Large intestine (tissue), 12 donors: ENCODE data around the gene SPAM1. TPM values are rescaled to one million over a fixed set of nuclear protein-coding genes. Genes with fewer than 3 reads are reported as not detected.
"Not testable (repeated sequence)": the region's sequence is repeated elsewhere in the genome, so short reads cannot be mapped to it uniquely, and the experiment has no call there.

Experiments
- DNase-seq, 2 donors: peaks; one replicate each; pipeline versions ENCODE4 v3.0.0 to v3.0.0-alpha.2; 2013
- H3K27ac ChIP-seq: one replicate; pipeline ENCODE4 v1.5.1; 2013; ENCODE audit warnings: low read length
- H3K27me3 ChIP-seq: 2 replicates; pipeline ENCODE4 v1.6.1; 2013; ENCODE audit warnings: low read length; ENCODE audit not compliant: control insufficient read depth, insufficient read depth
- H3K36me3 ChIP-seq: 2 replicates; pipeline ENCODE4 v1.6.1; 2013; ENCODE audit warnings: low read length; ENCODE audit not compliant: control insufficient read depth, insufficient read depth
- H3K4me1 ChIP-seq: one replicate; pipeline ENCODE4 v1.6.1; 2013; ENCODE audit warnings: low read length; ENCODE audit not compliant: control insufficient read depth, insufficient read depth
- H3K4me3 ChIP-seq: one replicate; pipeline ENCODE4 v1.5.1; 2013; ENCODE audit warnings: low read length
- H3K9me3 ChIP-seq: one replicate; pipeline ENCODE4 v1.6.1; 2013; ENCODE audit warnings: mild to moderate bottlenecking, low read depth, low read length, moderate library complexity; ENCODE audit not compliant: control insufficient read depth
- WGBS: methylation state at CpG from one replicate; pipeline ENCODE4 v1.1.5; 2013; ENCODE audit warnings: low lambda C conversion rate; ENCODE audit not compliant: insufficient coverage; 5-methylcytosine and 5-hydroxymethylcytosine counted together
- long read RNA-seq, 11 donors: transcript quantifications; one replicate each; lab custom pipeline, GENCODE V29; 2026
- polyA plus RNA-seq: library from polyadenylated mRNA; unstranded; fragments of 120-200 nt; gene quantifications from one replicate; pipeline ENCODE4 v1.2.1, GENCODE V29; 2013

SPAM1 gene, protein sequence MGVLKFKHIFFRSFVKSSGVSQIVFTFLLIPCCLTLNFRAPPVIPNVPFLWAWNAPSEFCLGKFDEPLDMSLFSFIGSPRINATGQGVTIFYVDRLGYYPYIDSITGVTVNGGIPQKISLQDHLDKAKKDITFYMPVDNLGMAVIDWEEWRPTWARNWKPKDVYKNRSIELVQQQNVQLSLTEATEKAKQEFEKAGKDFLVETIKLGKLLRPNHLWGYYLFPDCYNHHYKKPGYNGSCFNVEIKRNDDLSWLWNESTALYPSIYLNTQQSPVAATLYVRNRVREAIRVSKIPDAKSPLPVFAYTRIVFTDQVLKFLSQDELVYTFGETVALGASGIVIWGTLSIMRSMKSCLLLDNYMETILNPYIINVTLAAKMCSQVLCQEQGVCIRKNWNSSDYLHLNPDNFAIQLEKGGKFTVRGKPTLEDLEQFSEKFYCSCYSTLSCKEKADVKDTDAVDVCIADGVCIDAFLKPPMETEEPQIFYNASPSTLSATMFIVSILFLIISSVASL
- 1.0 TPM for polyA plus RNA-seq
- long read RNA-seq, donor 1, partial matches to known transcripts, result 0 of 1 reads
- long read RNA-seq, donor 1, other reads (novel, unspliced or antisense), result 0 of 1 reads
- long read RNA-seq, donor 2, result 0 reads
- long read RNA-seq, donor 3, result 0 reads
- long read RNA-seq, donor 4, result 0 reads
- long read RNA-seq, donor 5, result 0 reads
- long read RNA-seq, donor 6, result 0 reads
- long read RNA-seq, donor 7, result 0 reads
- long read RNA-seq, donor 8, result 0 reads
- long read RNA-seq, donor 9, partial matches to known transcripts, result 0 of 1 reads
- long read RNA-seq, donor 9, other reads (novel, unspliced or antisense), result 0 of 1 reads
- long read RNA-seq, donor 10, result 0 reads
- long read RNA-seq, donor 11, result 0 reads

DNA sequence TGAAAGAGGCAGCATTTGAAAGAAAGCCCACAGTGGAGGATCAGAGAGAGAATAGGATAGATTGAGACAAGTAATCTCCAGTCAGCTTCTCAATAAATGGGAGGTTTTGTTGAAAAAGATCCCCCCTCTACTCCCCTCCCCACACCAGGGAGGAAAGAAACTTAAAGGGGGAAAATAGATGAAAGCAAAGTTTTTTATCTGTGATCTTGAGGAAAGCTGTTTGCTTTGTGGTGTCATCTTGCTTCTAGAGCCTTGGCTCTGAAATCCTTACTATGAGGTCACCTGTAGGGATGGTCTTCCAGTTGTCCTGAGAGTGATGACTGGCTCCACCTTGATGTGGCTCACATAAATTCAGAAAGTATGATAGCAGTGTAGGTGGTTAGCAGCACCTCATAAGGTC lies at the start of gene SPAM1:
SPAM1 (plus strand) TSS at position 301 of the 400 bp plus-strand sequence. CDS start 28,330 bp downstream, outside the sequence.
- Histone ChIP-seq H3K4me3 (no peak within 1 kb of the TSS), H3K27me3 (no peaks in the 10 kb centered on the region), H3K4me1 (peaks cover 35% of the 10 kb centered on the region), H3K36me3 (no peaks in the 10 kb centered on the region), H3K27ac (peak within 1 kb of the TSS; percentile 25), H3K9me3 (no peaks in the 10 kb centered on the region)
- no peak for DNase-seq

DNA sequence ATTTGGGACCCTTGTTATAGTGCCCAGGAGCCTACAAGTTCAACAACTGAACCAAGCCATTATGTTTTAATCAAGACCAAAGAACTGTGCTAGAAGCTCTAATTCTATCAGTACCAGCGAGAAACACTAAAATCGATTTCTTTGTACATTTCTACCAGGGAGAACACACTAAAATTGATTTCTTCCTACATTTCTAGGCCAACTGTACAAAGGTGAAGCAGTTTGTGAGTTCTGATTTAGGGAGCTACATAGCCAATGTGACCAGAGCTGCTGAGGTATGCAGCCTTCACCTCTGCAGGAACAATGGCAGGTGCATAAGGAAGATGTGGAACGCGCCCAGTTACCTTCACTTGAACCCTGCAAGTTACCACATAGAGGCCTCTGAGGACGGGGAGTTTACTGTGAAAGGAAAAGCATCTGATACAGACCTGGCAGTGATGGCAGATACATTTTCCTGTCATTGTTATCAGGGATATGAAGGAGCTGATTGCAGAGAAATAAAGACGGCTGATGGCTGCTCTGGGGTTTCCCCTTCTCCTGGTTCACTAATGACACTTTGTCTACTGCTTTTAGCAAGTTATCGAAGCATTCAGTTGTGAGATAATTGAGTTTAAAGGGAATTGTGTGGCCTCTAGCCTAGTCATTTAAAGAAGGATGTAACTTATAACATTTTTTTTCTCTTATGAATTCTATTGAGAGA lies 48.3 kb upstream of the SPAM1 start:
- no peaks in the 10 kb centered on the region for H3K9me3 ChIP-seq
- no peak overlapping the region for H3K27ac ChIP-seq
- no peak for DNase-seq
- H3K4me3 ChIP-seq, result no peak overlapping the region
- H3K36me3 ChIP-seq, result no peaks in the 10 kb centered on the region
- WGBS, result 75% methylated on average over 2 of the region's 7 CpGs
- no peaks in the 10 kb centered on the region for H3K27me3 ChIP-seq
- H3K4me1 ChIP-seq, result peaks cover 6% of the 10 kb centered on the region

DNA sequence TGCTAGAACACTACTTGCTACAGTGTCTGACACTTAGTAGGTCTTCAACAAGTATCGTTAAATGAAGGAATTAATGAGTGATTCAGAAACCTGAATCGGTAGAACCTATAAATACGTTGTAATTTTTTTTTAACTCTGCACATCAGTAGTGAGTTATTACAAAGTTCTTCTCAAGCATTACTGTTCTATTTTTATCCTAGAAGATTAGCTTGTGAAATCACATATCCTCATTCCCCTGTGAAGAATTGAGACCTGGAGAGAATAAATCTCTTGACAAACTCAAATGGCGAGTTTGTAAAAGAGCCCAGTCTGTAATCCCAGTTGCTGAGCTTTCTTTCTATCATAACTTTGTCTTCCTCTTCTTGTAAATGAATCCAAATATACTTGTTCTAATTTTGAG lies 45.4 kb upstream of the SPAM1 start:
- WGBS, result 100% methylated on average over 2 of the region's 4 CpGs
- Histone ChIP-seq H3K27me3 (no peaks in the 10 kb centered on the region), H3K27ac (no peak overlapping the region), H3K36me3 (no peaks in the 10 kb centered on the region), H3K4me1 (no peaks in the 10 kb centered on the region), H3K4me3 (no peak overlapping the region), H3K9me3 (no peaks in the 10 kb centered on the region)
- DNase-seq, result no peak

DNA sequence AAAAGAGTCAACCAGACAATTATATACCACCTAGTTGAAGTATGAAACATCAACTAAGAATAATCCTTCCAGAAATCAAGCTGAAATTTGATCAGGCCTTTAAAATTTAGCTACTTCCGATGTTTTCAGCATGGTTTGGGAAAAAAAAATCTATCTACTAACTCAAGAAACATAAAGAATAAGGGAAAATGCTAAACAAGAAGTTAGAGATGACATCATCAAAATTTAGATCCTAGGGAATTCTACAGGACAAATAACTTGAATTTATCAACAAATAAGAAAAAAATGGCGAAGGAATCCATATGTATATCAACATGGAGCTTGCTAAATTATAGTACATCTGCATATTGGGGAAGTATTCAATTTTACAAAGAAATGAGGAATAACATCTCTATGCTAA lies 43.7 kb upstream of the SPAM1 start:
- no peak for DNase-seq
- H3K36me3 ChIP-seq, result no peaks in the 10 kb centered on the region
- H3K4me1 ChIP-seq, result no peaks in the 10 kb centered on the region
- no peaks in the 10 kb centered on the region for H3K9me3 ChIP-seq
- no peak overlapping the region for H3K27ac ChIP-seq
- no peaks in the 10 kb centered on the region for H3K27me3 ChIP-seq
- WGBS, result 69% methylated on average over 2 of the region's 2 CpGs
- H3K4me3 ChIP-seq, result no peak overlapping the region

DNA sequence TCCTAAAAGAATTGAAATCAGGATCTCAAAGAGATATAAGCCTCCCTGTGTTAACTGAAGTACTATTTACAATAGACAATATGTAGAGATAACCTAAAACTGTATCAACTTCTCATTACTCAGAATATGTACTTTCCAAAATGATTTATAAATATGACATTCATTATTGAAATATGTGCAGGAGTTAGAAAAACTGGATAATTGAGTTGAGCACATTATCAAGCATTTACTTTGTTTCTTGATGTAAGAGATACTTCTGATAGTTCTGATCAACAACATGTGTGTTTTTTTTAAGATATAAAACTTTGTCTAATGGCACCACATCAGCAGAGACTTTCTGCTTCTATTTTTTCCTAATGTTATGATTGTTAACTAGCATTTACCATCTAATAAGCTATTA lies 41.9 kb upstream of the SPAM1 start:
- H3K36me3 ChIP-seq, result no peaks in the 10 kb centered on the region
- H3K4me3 ChIP-seq, result no peak overlapping the region
- no peak overlapping the region for H3K27ac ChIP-seq
- H3K27me3 ChIP-seq, result no peaks in the 10 kb centered on the region
- H3K4me1 ChIP-seq, result no peaks in the 10 kb centered on the region
- DNase-seq, result no peak
- no peaks in the 10 kb centered on the region for H3K9me3 ChIP-seq

DNA sequence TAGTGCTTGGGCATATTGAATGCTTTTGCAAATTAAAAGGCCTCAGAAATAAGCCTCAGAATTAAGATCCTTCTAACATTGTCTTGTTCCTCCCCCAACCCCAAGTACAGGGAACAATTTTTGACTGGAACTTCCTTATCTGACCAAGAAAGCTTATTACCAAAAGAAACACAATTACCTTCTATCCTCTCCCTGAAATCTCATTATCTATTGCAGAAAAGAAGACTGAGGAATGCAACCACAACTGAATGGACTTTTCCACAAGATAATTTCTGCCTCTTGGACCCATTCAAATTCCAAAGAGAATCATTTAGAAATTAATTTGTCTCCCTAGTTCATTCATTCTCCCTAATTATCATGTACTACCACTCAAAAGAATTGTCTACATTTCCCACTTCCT lies 36.8 kb upstream of the SPAM1 start:
- Histone ChIP-seq H3K4me1 (no peaks in the 10 kb centered on the region), H3K27me3 (no peaks in the 10 kb centered on the region), H3K27ac (no peak overlapping the region), H3K4me3 (no peak overlapping the region), H3K9me3 (no peaks in the 10 kb centered on the region), H3K36me3 (no peaks in the 10 kb centered on the region)
- DNase-seq, result no peak

DNA sequence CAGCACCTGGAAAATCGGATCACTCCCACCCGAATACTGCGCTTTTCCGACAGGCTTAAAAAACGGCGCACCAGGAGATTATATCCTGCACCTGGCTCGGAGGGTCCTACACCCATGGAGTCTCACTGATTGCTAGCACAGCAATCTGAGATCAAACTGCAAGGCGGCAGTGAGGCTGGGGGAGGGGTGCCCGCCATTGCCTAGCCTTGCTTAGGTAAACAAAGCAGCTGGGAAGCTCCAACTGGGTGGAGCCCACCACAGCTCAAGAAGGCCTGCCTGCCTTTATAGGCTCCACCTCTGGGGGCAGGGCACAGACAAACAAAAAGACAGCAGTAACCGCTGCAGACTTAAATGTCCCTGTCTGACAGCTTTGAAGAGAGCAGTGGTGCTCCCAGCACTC lies 30.3 kb upstream of the SPAM1 start:
- not testable (repeated sequence) for H3K9me3 ChIP-seq, H3K36me3 ChIP-seq, H3K27ac ChIP-seq, DNase-seq, H3K27me3 ChIP-seq, H3K4me3 ChIP-seq, H3K4me1 ChIP-seq
- no CpG with 5 or more reads among the region's 10 CpGs for WGBS

DNA sequence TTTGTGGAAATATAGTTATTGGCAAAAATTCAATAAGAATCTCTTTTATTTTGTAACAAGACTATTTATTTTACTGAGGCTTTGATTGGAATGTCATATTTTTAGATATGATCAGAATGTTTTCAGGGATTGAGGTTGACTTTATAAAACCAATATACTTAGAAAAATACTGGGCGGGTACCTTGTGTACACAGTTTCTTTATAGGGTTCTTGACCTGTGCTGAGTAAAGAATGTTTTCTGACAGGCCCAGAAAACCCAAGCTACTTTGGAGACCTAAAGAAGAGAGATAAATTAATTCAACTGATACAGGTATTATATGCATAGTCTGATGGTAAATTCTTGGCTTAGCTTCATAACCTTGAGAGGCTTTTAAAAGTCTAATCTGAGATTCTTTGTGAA lies 23.9 kb upstream of the SPAM1 start:
- DNase-seq, result no peak
- WGBS, result 80% methylated on average over 1 of the region's 1 CpG

DNA sequence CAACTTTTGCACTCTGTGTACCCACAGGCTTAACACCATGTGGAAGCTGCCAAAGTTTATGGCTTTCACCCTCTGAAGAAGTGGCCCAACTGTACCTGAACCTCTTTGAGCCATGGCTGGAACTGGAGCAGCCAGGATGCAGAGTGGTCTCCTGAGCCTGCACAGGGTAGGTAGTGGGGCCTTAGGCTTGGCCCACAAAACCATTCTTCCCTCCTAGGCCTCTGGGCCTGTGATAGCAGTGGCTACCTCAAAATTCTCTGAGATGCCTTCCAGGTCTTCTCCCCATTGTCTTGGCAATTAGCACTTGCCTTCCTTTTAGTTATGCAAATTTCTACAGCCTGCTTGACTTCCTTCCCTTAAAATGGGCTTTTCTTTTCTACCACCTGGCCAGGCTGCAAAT lies 19.3 kb upstream of the SPAM1 start:
- DNase-seq, result no peak
- H3K4me3 ChIP-seq, result no peak overlapping the region
- H3K9me3 ChIP-seq, result no peaks in the 10 kb centered on the region
- H3K27me3 ChIP-seq, result no peaks in the 10 kb centered on the region
- no peak overlapping the region for H3K27ac ChIP-seq
- no peaks in the 10 kb centered on the region for H3K36me3 ChIP-seq
- no peaks in the 10 kb centered on the region for H3K4me1 ChIP-seq

More for the DNA sequence above, 23.9 kb upstream of the SPAM1 start:
- H3K27me3 ChIP-seq, result no peaks in the 10 kb centered on the region
- H3K27ac ChIP-seq, result no peak overlapping the region
- no peak overlapping the region for H3K4me3 ChIP-seq
- H3K9me3 ChIP-seq, result no peaks in the 10 kb centered on the region
- H3K36me3 ChIP-seq, result no peaks in the 10 kb centered on the region
- no peaks in the 10 kb centered on the region for H3K4me1 ChIP-seq

DNA sequence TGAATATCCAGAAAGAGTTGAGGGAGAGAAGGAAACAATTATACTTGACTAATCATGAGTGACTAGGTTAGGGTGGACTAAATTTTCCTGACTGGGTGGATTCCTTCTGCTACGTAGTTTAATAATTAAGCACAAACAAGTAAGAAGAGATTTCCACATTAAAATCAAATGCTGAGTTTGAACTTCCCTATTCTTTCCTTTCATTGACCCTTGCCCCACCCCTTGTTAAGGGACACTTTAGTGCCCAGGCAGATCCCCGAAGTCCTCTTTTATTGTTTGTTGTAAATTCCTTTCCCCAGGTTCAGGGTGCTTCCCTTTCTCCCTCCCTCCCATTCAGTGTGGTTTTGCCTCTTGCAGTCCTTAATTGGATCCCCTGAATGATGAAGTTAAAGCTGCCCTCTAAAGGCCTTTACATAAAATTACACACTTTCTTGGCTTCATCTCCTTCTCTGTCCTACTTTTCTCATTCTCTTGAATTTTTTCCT lies 8.8 kb upstream of the SPAM1 start:
- Histone ChIP-seq H3K9me3 (no peaks in the 10 kb centered on the region), H3K36me3 (no peaks in the 10 kb centered on the region), H3K27ac (peak overlapping the region; percentile 63), H3K4me1 (peaks cover 4% of the 10 kb centered on the region), H3K4me3 (no peak overlapping the region), H3K27me3 (no peaks in the 10 kb centered on the region)
- DNase-seq, result peak; percentile 82 to 89
- 20% methylated on average over 2 of the region's 2 CpGs for WGBS
